HG03066 (cell line): ENCODE results near the gene DSCAM.

Experiments
- ATAC-seq: cut with Tn5 transposase; IDR thresholded peaks from one replicate; pipeline ENCODE4 v1.9.1; 2021; ENCODE audit warnings: low read depth; ENCODE audit not compliant: unreplicated experiment

The DSCAM gene

GRCh38 chr21:40164905-40165772, 681.8 kb downstream of the DSCAM start:
- ATAC-seq: no peak

GRCh38 chr21:40162075-40162474, 684.9 kb downstream of the DSCAM start:
- ATAC-seq: no peak

GRCh38 chr21:40160911-40161310, 686.0 kb downstream of the DSCAM start:
- ATAC-seq: no peak

- ATAC-seq: no peak
Measured at GRCh38 chr21:40158366-40158765, 688.6 kb downstream of the DSCAM start.

- no peak for ATAC-seq
Measured at GRCh38 chr21:40155563-40155962, 691.4 kb downstream of the DSCAM start.

- no peak for ATAC-seq
Measured at GRCh38 chr21:40153351-40153750, 693.6 kb downstream of the DSCAM start.

- ATAC-seq: no peak
Measured at GRCh38 chr21:40152476-40152875, 694.5 kb downstream of the DSCAM start.

GRCh38 chr21:40151611-40152010, 695.3 kb downstream of the DSCAM start:
- ATAC-seq: no peak

GRCh38 chr21:40146216-40146837, 700.6 kb downstream of the DSCAM start:
- ATAC-seq: no peak

- no peak for ATAC-seq
Measured at GRCh38 chr21:40143822-40144525, 703.0 kb downstream of the DSCAM start.

GRCh38 chr21:40141621-40142020, 705.3 kb downstream of the DSCAM start:
- ATAC-seq: no peak

GRCh38 chr21:40140675-40141074, 706.3 kb downstream of the DSCAM start:
- no peak for ATAC-seq

- ATAC-seq: no peak
Measured at GRCh38 chr21:40139636-40140035, 707.3 kb downstream of the DSCAM start.

GRCh38 chr21:40136571-40136970, 710.4 kb downstream of the DSCAM start:
- no peak for ATAC-seq

GRCh38 chr21:40134731-40135492, 712.0 kb downstream of the DSCAM start:
- no peak for ATAC-seq

GRCh38 chr21:40130476-40130875, 716.5 kb downstream of the DSCAM start:
- ATAC-seq: no peak

GRCh38 chr21:40129809-40130208, 717.1 kb downstream of the DSCAM start:
- ATAC-seq: no peak

GRCh38 chr21:40128891-40129290, 718.1 kb downstream of the DSCAM start:
- no peak for ATAC-seq

GRCh38 chr21:40120940-40121575, 725.9 kb downstream of the DSCAM start:
- no peak for ATAC-seq

- ATAC-seq: no peak
Measured at GRCh38 chr21:40118527-40118926, 728.4 kb downstream of the DSCAM start.
